Mesodermal cell (in vitro differentiated cells): Measurements from ENCODE around the gene CCT5.
"Not testable (repeated sequence)": the region's sequence is repeated elsewhere in the genome, so short reads cannot be mapped to it uniquely, and the experiment has no call there.

ENCODE experiments used
- H3K27ac ChIP-seq: 2 replicates; pipeline ENCODE4 v1.7.0; 2013; ENCODE audit warnings: mild to moderate bottlenecking, low read depth, low read length, moderate library complexity; ENCODE audit not compliant: severe bottlenecking
- H3K36me3 ChIP-seq: 2 replicates; pipeline ENCODE4 v1.7.1; 2013; ENCODE audit warnings: mild to moderate bottlenecking, low read length, moderate library complexity; ENCODE audit not compliant: control insufficient read depth, insufficient read depth
- H3K4me1 ChIP-seq: one replicate; pipeline ENCODE4 v1.7.1; 2013; ENCODE audit warnings: mild to moderate bottlenecking, low read length; ENCODE audit not compliant: insufficient read depth, control insufficient read depth, poor library complexity, severe bottlenecking
- H3K4me3 ChIP-seq: 2 replicates; pipeline ENCODE4 v1.7.0; 2013; ENCODE audit warnings: low read length, control low read depth, mild to moderate bottlenecking; ENCODE audit not compliant: insufficient read depth, poor library complexity, severe bottlenecking; ENCODE audit errors: extremely low read depth
- H3K9me3 ChIP-seq: 2 replicates; pipeline ENCODE4 v1.7.1; 2013; ENCODE audit warnings: mild to moderate bottlenecking, low read length, moderate library complexity; ENCODE audit not compliant: control insufficient read depth
- WGBS, 2 experiments: methylation state at CpG; one replicate each; pipeline ENCODE4 v1.1.5; 2013; ENCODE audit warnings: missing lambda C conversion rate in 2 of 2; ENCODE audit not compliant: insufficient coverage in 2 of 2; 5-methylcytosine and 5-hydroxymethylcytosine counted together

The CCT5 gene

DNA sequence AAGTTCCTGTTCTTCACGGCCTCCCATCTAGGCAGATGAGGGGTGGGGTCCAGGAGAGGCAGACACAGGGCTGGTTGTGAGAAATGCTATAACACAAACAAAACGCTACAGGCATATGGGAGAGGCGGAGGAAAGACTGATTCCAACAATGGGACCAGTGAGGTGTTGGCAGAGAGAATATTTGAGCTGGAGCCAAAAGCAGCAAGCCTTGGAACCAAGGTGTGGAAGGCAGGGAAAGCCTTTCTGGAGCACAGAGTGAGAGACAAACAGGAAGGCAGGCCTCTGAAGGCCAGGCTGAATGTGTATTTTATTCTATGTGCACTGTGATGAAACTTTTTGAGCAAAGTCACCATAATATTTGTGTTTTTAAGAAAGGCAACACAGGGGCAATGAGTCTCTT, 3.3 kb upstream of the CCT5 start:
- Histone ChIP-seq H3K36me3 (peaks cover 4% of the 10 kb centered on the region), H3K4me3 (no peak overlapping the region), H3K4me1 (peaks cover 4% of the 10 kb centered on the region), H3K27ac (no peak overlapping the region), H3K9me3 (no peaks in the 10 kb centered on the region)
- 93 to 95% methylated on average over 3 of the region's 3 CpGs for WGBS, 2 experiments

DNA sequence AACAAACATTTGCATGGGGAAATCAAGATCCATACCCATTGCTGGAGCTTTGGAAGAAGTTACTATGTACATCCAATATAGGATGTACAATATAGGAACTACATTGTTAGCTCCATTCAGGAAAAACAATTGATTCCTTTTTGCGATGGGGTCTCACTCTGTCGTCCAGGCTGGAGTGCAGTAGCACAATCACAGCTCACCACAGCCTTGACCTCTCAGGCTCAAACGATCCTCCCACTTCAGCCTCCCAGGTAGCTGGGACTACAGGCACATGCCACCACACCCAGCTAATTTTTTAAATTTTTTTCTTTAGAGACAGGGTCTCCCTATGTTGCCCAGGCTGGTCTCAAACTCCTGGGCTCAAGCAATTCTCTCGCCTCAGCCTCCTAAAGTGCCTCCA, 2.9 kb upstream of the CCT5 start:
- not testable (repeated sequence) for H3K9me3 ChIP-seq, H3K27ac ChIP-seq, H3K4me1 ChIP-seq, H3K36me3 ChIP-seq, H3K4me3 ChIP-seq
- 93 to 95% methylated on average over 4 of the region's 4 CpGs for WGBS, 2 experiments

DNA sequence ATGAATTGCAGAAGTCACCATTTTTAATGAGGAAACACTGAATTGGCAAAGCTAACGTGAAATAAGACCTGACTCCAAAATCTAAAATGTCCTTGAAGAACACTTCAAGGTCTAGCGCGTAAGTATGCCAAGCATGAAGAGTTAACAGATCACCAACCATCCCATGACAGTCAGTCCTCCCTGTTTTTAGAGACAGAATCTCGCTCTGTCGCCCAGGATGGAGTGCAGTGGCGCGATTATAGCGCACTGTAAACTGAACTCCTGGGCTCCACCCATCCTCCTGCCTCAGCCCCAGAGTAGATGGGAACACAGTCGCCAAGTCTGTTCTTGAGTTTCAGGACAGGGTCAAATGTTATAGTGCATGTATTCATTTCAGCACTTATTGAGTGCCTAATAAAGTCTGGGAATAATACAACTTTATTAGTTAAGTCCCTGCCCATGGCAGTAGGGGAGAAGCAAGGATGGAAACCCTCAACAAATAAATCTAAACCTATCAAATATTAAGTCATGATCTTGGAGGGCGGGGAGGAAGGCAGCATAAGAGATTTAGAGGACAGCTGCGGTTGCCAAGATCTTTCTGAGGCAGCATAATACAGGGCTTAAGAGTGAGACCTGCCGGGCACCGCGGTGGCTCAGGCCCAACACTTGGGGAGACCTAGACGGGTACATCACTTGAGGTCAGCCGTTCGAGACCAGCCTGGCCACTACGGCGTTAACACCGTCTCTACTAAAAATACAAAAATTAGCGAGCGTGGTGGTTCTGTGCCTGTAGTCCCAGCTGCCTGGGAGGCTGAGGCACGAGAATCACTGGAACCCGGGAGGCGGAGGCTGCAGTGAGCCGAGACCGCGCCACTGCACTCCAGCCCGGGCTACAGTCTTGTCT, 1.5 kb upstream of the CCT5 start:
- peaks cover 7% of the 10 kb centered on the region for H3K4me1 ChIP-seq
- H3K36me3 ChIP-seq, result peaks cover 21% of the 10 kb centered on the region
- peak overlapping the region; percentile 95 for H3K4me3 ChIP-seq
- H3K27ac ChIP-seq, result peak overlapping the region; percentile 99
- 82 to 86% methylated on average over 24 to 28 of the region's 29 CpGs for WGBS, 2 experiments
- no peaks in the 10 kb centered on the region for H3K9me3 ChIP-seq

DNA sequence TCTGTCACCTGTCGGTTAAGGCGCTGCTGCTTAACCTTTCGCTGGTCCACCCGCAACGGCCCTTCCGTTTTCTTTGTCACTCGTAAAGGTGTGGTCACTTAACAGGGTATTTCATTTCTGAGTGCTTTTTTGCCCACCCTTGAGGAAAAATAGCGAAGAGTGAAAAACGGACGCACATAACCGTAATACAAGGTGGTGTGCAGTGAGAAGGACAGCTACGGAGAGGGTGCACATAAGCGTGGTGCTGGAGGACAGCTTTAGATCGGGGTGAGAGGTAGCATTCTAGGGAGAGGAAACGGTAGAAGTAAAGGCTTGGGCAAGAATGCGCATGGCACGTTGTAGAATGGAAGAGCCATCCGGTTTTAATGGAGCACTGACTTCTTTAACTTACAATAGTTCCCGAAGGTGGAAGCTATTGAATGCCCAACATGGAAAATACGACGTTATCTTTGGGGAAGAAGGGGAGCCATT, 761 bp downstream of the CCT5 start:
- Histone ChIP-seq H3K4me3 (peak overlapping the region; percentile 95), H3K4me1 (peaks cover 7% of the 10 kb centered on the region), H3K36me3 (peaks cover 43% of the 10 kb centered on the region), H3K27ac (peak overlapping the region; percentile 99), H3K9me3 (no peaks in the 10 kb centered on the region)
- WGBS, 2 experiments, result 0 to 1% methylated on average over 16 to 21 of the region's 21 CpGs

DNA sequence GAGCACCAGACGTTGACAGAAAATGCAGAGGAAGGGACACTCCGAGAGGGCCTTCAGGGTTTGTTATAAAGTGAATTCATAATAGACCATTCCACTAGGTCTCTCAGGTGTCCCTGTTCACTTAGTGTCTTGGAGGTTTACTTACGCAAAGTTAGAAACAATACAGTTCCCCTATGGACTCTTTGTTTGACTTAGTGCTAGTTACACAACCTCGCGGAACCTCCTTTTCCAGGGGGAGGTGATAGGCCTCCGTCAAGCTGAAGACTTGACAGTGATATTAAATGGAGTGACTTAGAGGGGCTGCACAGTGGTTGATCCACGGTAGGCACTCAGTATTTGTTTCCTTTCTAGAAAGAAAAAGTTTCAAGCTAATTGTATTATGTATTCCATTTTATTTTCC, 1.3 kb downstream of the CCT5 start:
- H3K9me3 ChIP-seq, result no peaks in the 10 kb centered on the region
- H3K4me3 ChIP-seq, result peak overlapping the region; percentile 95
- WGBS, 2 experiments, result 0 to 49% methylated on average over 1 to 4 of the region's 7 CpGs
- peaks cover 49% of the 10 kb centered on the region for H3K36me3 ChIP-seq
- no peak overlapping the region for H3K27ac ChIP-seq
- H3K4me1 ChIP-seq, result peaks cover 7% of the 10 kb centered on the region

DNA sequence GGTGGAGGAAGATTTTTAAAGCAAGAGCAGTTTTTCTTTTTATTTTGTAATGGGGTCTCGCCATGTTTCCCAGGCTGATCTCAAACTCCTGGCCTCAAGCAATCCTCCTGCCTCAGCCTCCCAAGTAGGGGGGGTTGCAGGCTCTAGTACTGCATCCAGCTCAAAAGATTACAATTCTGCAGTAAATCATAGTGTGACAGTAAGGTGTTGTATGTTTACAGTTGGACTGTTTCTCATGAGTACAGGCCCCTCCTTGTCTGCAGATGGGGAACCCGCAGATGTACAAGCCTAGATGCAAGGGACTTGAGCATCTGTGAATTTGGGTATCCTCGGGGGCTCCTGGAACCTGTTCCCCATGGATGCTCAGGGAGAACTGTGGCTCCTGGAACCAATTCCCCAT, 3.3 kb downstream of the CCT5 start:
- Histone ChIP-seq H3K27ac (no peak overlapping the region), H3K9me3 (no peaks in the 10 kb centered on the region), H3K4me1 (peaks cover 7% of the 10 kb centered on the region), H3K4me3 (no peak overlapping the region), H3K36me3 (peaks cover 68% of the 10 kb centered on the region)
- WGBS, 2 experiments, result 83 to 100% methylated on average over 2 of the region's 3 CpGs

DNA sequence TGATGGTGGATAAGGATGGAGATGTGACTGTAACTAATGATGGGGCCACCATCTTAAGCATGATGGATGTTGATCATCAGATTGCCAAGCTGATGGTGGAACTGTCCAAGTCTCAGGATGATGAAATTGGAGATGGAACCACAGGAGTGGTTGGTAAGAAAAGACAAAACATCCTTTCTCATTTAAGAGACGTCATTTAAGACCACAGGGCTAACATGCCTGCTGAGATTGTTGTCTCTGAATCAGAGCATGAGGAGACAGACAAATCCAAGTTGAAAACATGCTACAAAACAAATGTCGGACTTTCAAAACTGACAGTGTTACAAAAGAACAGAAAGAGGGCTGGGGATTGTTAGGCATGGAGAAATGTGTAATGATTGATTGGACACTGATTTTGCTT, 4.6 kb downstream of the CCT5 start:
- Histone ChIP-seq H3K4me1 (peaks cover 7% of the 10 kb centered on the region), H3K4me3 (no peak overlapping the region), H3K9me3 (no peaks in the 10 kb centered on the region), H3K36me3 (peaks cover 81% of the 10 kb centered on the region), H3K27ac (no peak overlapping the region)
- WGBS, 2 experiments, result 0 to 50% methylated on average over 1 to 2 of the region's 2 CpGs

DNA sequence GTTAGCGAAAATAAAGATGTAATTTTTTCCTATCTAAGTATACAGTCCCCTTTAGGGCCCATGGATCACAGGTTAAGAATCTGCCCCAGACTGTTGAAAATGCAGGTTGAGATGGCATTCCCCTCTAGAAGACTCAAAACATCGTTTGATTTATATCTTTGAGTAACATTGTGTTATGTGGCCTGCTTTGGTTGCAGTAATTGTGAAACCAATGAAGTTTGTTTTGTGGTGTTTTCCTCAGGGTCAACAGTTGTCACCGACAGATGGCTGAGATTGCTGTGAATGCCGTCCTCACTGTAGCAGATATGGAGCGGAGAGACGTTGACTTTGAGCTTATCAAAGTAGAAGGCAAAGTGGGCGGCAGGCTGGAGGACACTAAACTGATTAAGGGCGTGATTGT, 7.8 kb downstream of the CCT5 start:
- Histone ChIP-seq H3K9me3 (no peaks in the 10 kb centered on the region), H3K4me1 (no peaks in the 10 kb centered on the region), H3K4me3 (no peak overlapping the region), H3K36me3 (peaks cover 98% of the 10 kb centered on the region), H3K27ac (no peak overlapping the region)
- 89 to 93% methylated on average over 6 of the region's 8 CpGs for WGBS, 2 experiments

DNA sequence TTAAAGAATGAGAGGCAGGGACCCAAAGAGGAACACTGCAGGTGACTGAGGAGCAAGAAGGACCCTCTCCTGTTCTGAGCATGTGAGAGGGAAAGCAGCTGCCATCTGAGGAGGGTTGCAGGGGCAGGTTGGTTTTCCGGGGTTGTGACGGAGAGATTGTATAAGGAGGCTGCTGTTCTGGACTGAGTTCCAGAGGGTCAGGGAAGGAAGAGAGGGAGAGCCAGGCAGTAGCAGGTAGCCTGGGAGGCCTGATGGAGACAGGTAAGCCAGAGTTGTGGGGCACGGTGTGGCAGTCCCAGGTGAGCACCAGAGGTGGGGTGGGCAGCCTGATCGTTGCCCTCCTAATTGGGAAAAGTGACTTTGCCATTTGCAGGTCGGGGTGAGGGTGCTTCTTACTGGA, 9.8 kb downstream of the CCT5 start:
- Histone ChIP-seq H3K4me3 (no peak overlapping the region), H3K4me1 (no peaks in the 10 kb centered on the region), H3K27ac (no peak overlapping the region), H3K9me3 (no peaks in the 10 kb centered on the region), H3K36me3 (peaks cover 100% of the 10 kb centered on the region)
- 100% methylated on average over 3 to 5 of the region's 5 CpGs for WGBS, 2 experiments

DNA sequence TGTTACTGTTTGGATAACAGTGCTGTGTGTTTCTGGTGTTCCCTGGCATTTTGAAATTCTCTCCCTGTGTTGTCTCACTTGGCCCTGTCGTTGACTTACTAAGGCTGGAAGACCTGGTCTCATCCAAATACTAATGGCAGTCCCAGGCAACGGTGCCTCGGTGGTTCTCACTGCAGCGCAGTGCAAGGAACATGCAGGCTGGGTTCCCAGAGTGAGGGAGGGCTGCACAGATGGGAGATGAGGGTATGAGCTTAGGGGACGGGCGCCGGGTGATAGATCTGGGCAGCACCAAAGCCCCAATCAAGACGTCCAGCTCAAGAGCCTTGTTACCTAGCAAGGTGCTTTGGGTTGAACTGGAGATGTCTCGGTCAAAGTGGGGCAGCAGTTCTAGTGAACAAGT, 11.0 kb downstream of the CCT5 start:
- WGBS, 2 experiments, result 84 to 96% methylated on average over 7 to 8 of the region's 9 CpGs
- Histone ChIP-seq H3K36me3 (peaks cover 100% of the 10 kb centered on the region), H3K9me3 (no peaks in the 10 kb centered on the region), H3K4me3 (no peak overlapping the region), H3K27ac (no peak overlapping the region), H3K4me1 (no peaks in the 10 kb centered on the region)

DNA sequence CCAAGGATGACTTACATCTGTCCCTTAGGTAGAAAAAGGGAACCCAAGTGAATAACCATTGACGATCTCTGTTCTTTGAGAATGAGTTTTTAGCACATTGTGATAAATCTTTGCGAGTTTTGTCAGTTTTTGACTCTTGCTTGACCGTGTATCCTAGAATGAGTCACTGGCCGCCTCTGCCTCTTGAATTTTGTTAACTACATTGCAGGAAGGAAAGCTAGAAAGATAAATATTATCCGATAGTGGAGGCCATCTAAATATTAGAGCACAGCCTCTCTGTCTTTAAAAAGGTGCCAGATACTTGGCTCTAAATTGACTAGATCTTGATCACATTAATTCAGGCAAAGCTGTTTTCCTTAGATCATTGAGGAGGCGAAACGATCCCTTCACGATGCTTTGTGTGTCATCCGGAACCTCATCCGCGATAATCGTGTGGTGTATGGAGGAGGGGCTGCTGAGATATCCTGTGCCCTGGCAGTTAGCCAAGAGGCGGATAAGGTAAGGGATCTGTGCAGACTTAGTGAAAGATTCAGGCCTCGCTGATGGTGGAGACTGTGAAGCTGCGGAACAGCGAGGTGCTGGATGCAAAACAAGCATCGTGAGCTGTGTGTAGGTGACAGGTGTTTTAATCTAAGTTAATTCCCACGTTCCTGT, 12.2 kb downstream of the CCT5 start:
- Histone ChIP-seq H3K9me3 (no peaks in the 10 kb centered on the region), H3K36me3 (peaks cover 91% of the 10 kb centered on the region), H3K27ac (no peak overlapping the region), H3K4me3 (no peak overlapping the region), H3K4me1 (peaks cover under 1% of the 10 kb centered on the region)
- 85 to 97% methylated on average over 12 to 14 of the region's 18 CpGs for WGBS, 2 experiments
